ENCODE data around the gene UBD.

DNA sequence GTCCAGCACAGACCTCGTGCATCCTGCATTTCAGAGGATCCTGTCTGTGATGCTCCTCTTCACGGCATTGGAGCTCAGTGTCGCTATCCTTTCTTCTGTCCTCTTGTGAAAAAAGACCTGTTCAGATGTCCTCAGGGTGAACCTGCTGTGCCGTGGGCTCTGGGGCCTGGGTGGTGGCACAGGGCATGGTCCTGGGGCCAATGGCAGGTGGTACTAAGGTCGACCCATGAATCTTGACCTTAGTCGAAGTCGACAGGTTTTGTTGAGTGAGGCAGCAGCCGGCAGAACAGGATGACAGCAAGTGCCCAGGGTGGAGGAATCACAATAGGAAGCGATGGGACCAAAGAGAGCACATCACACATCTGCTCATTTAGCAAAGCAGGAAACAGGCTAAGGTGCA, 49.8 kb downstream of the UBD start:
- TF ChIP-seq, protein P1, sequence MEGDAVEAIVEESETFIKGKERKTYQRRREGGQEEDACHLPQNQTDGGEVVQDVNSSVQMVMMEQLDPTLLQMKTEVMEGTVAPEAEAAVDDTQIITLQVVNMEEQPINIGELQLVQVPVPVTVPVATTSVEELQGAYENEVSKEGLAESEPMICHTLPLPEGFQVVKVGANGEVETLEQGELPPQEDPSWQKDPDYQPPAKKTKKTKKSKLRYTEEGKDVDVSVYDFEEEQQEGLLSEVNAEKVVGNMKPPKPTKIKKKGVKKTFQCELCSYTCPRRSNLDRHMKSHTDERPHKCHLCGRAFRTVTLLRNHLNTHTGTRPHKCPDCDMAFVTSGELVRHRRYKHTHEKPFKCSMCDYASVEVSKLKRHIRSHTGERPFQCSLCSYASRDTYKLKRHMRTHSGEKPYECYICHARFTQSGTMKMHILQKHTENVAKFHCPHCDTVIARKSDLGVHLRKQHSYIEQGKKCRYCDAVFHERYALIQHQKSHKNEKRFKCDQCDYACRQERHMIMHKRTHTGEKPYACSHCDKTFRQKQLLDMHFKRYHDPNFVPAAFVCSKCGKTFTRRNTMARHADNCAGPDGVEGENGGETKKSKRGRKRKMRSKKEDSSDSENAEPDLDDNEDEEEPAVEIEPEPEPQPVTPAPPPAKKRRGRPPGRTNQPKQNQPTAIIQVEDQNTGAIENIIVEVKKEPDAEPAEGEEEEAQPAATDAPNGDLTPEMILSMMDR (IDR thresholded peaks at IDR 0.05) = no peak
- no peak for TF ChIP-seq EZH2 (IDR thresholded peaks at IDR 0.05)

All from neural progenitor cell (in vitro differentiated cells).